ENCODE data around the gene RPS6KA3. TPM values are rescaled to one million over a fixed set of nuclear protein-coding genes. Genes with fewer than 3 reads are reported as not detected.

Gene RPS6KA3
- total RNA-seq, 4 donors from 2014 or later = 48.9 to 59.0 (median 50.6) TPM

DNA sequence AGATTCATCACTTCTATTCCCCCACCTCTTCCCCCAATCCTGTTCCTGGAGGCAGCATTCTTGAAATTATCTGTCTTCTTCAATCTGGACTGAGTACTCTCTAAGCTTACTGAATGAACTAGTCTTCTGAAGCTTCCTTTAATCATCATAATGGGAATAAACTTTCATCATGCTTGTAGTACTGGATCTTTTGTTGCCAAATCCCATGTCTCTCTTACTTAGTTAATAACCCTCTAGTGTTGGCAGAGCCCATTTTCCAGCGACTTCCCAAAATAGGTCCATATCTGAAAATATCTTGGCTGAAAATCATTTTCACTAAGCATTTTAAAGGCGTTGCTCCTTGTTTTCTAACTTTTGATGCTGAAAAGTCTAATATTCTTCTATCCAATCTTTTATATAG, 39.6 kb downstream of the RPS6KA3 start:
- no peak overlapping the region for H3K4me3 ChIP-seq
- no peaks in the 10 kb centered on the region for H3K36me3 ChIP-seq
- intact Hi-C loops (cut with DNase I; ENCODE audit: low total_unique reads) = no loop called here
- no peak overlapping the region for H3K27ac ChIP-seq
- H3K27me3 ChIP-seq = no peaks in the 10 kb centered on the region
- H3K9me3 ChIP-seq = no peaks in the 10 kb centered on the region
- TF ChIP-seq, protein P1, sequence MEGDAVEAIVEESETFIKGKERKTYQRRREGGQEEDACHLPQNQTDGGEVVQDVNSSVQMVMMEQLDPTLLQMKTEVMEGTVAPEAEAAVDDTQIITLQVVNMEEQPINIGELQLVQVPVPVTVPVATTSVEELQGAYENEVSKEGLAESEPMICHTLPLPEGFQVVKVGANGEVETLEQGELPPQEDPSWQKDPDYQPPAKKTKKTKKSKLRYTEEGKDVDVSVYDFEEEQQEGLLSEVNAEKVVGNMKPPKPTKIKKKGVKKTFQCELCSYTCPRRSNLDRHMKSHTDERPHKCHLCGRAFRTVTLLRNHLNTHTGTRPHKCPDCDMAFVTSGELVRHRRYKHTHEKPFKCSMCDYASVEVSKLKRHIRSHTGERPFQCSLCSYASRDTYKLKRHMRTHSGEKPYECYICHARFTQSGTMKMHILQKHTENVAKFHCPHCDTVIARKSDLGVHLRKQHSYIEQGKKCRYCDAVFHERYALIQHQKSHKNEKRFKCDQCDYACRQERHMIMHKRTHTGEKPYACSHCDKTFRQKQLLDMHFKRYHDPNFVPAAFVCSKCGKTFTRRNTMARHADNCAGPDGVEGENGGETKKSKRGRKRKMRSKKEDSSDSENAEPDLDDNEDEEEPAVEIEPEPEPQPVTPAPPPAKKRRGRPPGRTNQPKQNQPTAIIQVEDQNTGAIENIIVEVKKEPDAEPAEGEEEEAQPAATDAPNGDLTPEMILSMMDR (IDR thresholded peaks at IDR 0.05) = no peak
- no peak for TF ChIP-seq POLR2A (IDR thresholded peaks at IDR 0.05)
- DNase-seq = no peak
- H3K4me1 ChIP-seq = no peaks in the 10 kb centered on the region

DNA sequence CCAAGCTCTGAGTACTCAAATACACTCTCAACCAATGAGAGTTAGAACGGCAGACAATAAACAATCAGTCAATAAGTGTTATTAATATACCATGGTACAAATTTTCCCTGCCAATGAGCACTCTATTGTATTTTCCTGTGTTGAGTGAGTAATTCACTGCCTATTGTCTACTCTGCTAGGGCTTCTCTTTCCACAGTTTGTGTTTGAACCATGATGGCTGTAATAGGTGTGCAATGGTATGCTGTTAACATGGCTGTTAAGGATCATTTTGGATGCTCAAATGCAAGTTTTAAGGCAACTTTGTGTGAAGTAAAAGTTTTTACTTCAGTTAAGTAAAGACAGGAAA, 41.2 kb downstream of the RPS6KA3 start:
- intact Hi-C loops (cut with DNase I; ENCODE audit: low total_unique reads) = no loop called here
- no peaks in the 10 kb centered on the region for H3K36me3 ChIP-seq
- H3K27me3 ChIP-seq = no peaks in the 10 kb centered on the region
- TF ChIP-seq POLR2A (IDR thresholded peaks at IDR 0.05) = no peak
- TF ChIP-seq, protein P1 (IDR thresholded peaks at IDR 0.05) = no peak
- H3K4me3 ChIP-seq = no peak overlapping the region
- no peak for DNase-seq
- H3K4me1 ChIP-seq = no peaks in the 10 kb centered on the region
- H3K27ac ChIP-seq = no peak overlapping the region
- H3K9me3 ChIP-seq = no peaks in the 10 kb centered on the region

DNA sequence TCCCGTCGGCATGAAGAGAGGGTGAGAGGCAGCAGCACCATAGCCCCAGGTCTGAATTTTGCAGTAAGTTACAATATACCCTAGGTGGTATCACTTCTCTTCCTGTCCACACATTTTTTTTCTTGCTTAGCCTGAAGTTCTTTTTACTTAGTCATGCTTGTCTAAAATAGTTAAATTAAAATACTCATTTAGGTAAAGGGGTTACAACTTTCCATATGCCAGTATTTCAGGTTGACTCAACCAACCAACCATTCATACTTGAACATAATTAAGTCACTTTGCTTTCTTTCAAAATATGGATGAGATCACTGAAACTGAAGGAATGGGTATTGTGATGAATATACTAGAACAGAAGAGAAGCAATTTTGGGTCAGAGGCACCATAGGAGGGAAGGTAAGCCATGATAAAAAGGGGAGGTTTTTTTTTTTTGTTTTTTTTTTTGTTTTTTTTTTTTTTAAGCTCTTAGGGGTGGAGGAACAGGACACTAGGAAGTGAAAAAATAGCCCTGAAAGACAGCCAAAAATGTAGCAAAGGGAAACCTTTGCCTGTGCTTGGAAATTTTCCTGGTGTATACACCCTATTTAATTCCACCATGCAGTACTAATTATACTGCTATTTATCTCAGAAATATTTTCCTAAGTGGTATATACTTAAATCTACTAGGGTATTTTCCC, 41.8 kb downstream of the RPS6KA3 start:
- TF ChIP-seq POLR2A (IDR thresholded peaks at IDR 0.05) = no peak
- TF ChIP-seq, protein P1 (IDR thresholded peaks at IDR 0.05) = no peak
- Histone ChIP-seq H3K9me3 (no peaks in the 10 kb centered on the region), H3K27ac (no peak overlapping the region), H3K36me3 (no peaks in the 10 kb centered on the region), H3K4me1 (no peaks in the 10 kb centered on the region), H3K27me3 (no peaks in the 10 kb centered on the region), H3K4me3 (no peak overlapping the region)
- intact Hi-C loops (cut with DNase I; ENCODE audit: low total_unique reads) = no loop called here
- no peak for DNase-seq

DNA sequence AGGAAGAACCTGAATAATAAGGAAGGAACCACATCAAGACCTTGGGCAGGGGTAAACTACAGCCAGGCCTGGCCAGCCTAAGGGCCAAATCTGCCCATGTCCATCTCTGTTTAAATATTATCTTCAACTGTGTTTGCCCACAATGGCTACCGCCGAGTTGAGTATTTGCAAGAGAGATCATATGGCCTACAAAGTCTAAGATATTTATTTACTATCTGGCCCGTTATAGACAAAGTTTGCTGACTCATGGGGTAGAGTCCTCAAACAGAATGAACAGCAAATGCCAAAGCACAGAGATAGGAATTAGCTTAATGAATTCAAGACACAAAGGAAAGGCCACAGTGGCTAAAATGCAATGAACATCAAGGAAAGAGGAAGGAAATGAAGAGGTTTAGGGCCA, 44.8 kb downstream of the RPS6KA3 start:
- no peak for DNase-seq
- no peak overlapping the region for H3K27ac ChIP-seq
- H3K4me3 ChIP-seq = no peak overlapping the region
- intact Hi-C loops (cut with DNase I; ENCODE audit: low total_unique reads) = no loop called here
- TF ChIP-seq, protein P1 (IDR thresholded peaks at IDR 0.05) = no peak
- TF ChIP-seq POLR2A (IDR thresholded peaks at IDR 0.05) = no peak
- H3K27me3 ChIP-seq = no peaks in the 10 kb centered on the region
- no peaks in the 10 kb centered on the region for H3K9me3 ChIP-seq
- H3K4me1 ChIP-seq = no peaks in the 10 kb centered on the region
- no peaks in the 10 kb centered on the region for H3K36me3 ChIP-seq

DNA sequence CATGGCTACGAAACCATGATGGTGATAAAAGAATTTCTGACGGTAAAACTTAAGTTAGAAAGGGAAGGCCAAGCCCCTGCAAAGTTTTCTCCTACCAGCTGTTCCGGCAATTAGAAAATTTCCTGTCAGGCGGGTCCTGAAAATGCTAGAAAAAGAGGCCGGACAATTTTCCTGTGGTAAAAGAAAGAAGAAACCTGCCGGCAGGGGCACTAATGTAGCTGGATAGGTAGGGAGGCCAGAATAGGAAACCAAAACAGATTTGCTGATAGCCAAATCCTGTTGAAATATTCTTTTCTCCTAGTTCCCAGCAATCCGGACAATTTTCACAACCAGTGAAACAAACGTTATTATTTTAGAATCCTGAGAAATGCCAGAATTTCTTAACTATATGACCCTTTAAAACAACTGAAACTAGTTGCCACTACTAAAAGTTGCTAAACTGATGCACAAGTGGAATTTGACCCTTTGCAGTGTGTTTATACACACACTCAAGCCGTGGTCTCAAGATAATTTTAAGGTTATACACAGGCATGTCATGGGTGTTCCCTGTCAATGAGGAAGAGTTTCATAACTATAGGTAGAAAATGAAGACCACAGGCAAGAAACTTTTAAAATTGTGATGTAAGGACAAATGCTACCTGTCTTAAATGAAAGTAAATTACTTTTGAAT, 47.7 kb downstream of the RPS6KA3 start:
- TF ChIP-seq POLR2A (IDR thresholded peaks at IDR 0.05) = peak in 1 of 2 donors; percentile 18
- TF ChIP-seq, protein P1 (IDR thresholded peaks at IDR 0.05) = no peak
- Histone ChIP-seq H3K9me3 (no peaks in the 10 kb centered on the region), H3K4me3 (no peak overlapping the region), H3K27me3 (no peaks in the 10 kb centered on the region), H3K4me1 (no peaks in the 10 kb centered on the region), H3K27ac (peak overlapping the region in 1 of 2 donors; percentile 65), H3K36me3 (no peaks in the 10 kb centered on the region)
- DNase-seq = peak; percentile 15 to 22
- intact Hi-C loops (cut with DNase I; ENCODE audit: low total_unique reads) = no loop called here

Measured in uterus (tissue), 4 donors.